SW480 (cell line): ENCODE results near the gene COL26A1.
A peak's percentile ranks its signal among the peaks of the same experiment; 100 is the strongest.
"Not testable (repeated sequence)": the region's sequence is repeated elsewhere in the genome, so short reads cannot be mapped to it uniquely, and the experiment has no call there.

ENCODE experiments used
- DNase-seq: peaks from one replicate; pipeline ENCODE4 v3.0.0-alpha.2; 2016; ENCODE audit warnings: low spot score

The COL26A1 gene

GRCh38 chr7:101402835-101403234, 40.2 kb downstream of the COL26A1 start:
- no peak for DNase-seq

DNA sequence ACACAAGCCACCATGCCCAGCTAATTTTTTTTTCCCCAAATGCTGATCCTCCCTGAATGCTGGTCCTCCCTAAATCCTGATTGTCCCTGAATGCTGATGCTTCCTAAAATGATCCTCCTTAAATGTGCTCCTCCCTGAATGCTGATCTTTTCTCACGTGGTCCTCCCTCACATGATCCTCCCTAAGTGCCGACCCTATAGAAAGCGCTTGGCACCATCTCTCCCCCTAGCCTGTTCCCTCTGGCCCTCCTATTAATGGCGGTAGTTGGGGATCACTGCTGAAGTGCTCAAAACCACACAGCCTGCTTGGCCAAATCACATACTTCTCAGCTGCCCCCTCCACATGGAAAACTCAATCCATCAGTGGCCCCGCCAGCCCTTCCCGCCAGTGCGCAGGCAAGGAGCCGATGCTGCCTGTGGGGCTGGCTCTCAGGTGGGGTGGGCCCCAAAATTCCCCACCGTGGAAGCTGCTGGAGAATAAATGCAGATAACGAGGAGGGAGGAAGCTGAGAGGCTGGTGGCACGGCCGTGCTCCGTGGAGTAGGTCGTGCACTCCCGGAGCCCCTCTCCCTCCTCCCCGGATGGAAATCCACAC, 42.9 kb downstream of the COL26A1 start:
- no peak for DNase-seq

GRCh38 chr7:101410743-101411507, 48.2 kb downstream of the COL26A1 start:
- no peak for DNase-seq

GRCh38 chr7:101411508-101411874, 48.8 kb downstream of the COL26A1 start:
- no peak for DNase-seq

- no peak for DNase-seq
Observed at GRCh38 chr7:101412976-101413375, 50.3 kb downstream of the COL26A1 start.

GRCh38 chr7:101418694-101419093, 56.0 kb downstream of the COL26A1 start:
- no peak for DNase-seq

DNA sequence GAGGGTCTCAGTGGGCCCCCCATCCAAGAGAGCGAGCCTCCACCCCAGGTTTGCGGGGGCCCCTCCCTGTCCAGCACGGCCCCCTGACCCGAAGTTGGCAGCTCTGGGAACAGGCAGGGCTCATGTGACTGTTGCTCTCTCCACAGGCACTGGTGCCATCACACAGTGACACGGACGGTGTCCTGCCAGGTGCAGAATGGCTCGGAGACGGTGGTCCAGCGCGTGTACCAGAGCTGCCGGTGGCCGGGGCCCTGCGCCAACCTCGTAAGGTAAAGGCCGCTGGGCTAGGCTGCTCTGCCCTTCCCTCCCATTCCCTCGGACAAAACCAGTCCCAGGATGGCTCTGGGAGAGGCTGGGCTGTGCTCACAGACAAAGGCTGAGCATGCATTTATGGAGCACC, 57.2 kb downstream of the COL26A1 start:
- no peak for DNase-seq

DNA sequence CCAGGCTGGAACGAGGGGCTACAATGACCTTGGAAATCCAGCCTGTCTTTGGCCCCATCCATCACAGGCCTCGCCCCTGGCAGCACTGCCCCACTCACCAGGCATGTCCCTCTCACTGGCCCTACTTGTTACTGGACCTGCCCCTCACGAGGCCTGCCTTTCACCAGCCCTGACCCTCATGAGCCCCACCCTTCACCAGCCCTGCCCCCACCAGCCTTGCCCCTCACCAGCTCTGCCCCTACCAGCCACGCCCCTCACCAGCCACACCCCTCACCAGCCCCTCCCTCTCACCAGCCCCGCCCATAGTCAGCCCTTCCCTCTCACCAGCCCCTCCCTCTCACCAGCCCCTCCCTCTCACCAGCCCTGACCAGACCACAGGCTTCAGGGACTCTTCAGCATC, 57.8 kb downstream of the COL26A1 start:
- DNase-seq, result no peak

- DNase-seq, result peak; percentile 43
Observed at GRCh38 chr7:101422356-101423195, 59.9 kb downstream of the COL26A1 start.

DNA sequence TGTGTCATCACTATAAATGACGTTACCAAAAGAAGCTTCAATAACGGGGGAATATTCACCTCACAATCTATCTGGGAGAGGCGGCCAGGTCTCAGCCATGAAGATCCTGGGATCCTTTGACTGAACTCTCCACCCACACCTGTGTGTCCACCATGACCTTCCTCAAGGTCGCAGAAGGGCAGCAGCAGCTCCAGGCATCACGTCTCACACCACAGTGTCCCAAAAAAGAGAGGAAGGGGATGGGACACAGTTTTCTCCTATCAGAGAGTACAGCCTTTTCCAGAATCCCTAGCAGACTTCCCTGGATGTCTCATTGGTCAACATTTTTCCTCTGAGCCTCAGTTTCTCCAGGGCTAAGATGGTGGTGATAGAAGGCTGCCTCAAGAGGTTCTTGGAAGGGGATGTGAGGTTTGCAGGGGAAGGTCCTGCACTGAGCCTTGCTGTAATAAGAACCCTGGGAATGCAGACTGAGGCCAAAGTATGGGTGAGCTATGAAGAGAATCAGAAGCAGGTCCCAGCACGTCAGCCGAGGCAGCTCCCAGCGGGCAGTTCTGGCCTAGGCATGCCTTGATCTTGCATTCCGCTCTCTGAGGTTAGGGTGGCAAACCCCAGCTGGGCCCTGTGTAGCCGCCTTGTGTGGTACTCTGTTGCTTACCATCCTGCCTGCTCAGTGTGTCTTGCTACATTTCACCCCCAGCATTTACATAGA, 63.8 kb downstream of the COL26A1 start:
- DNase-seq, result no peak

- DNase-seq, result no peak
Observed at GRCh38 chr7:101428093-101428866, 65.6 kb downstream of the COL26A1 start.

DNA sequence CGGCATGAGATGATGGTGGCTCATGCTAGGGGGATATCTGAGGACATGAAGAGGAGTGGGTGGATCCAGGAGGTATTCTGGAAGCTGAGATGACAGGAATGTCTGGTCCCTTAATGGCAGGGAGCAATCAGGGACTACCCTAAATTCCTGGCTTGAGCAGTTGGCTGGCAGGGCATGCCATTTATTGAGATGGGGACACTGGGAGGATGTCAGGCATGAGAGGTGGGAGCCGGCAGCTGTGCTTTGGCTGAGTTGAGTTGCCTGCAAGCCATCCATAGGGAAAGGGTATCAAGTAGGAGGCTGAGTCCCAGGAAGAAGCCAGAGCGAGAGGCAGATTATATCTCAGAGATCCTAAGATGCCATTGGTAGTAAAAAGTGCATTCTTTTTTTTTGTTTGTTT, 69.6 kb downstream of the COL26A1 start:
- no peak for DNase-seq

DNA sequence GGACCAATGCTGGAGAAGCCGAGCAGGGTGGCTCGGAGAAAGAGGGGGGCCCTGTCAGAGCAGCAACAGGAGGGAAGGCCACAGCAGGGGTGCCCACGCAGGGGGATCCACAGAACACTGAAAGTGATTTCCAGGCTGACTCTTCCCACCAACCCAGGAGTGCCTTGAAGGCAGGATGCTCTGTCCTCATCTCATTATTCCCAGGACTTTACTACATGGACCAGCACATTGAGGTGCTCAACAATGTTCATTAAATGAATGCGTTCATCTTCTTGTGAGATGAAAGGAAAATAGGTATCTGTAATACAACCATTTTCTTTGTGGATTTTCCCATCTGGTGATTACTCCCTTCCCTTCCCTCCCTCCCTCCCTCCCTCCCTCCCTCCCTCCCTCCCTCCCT, 71.0 kb downstream of the COL26A1 start:
- no peak for DNase-seq

- not testable (repeated sequence) for DNase-seq
Observed at GRCh38 chr7:101434155-101434554, 71.5 kb downstream of the COL26A1 start.

- DNase-seq, result no peak
Observed at GRCh38 chr7:101435461-101436220, 73.0 kb downstream of the COL26A1 start.

DNA sequence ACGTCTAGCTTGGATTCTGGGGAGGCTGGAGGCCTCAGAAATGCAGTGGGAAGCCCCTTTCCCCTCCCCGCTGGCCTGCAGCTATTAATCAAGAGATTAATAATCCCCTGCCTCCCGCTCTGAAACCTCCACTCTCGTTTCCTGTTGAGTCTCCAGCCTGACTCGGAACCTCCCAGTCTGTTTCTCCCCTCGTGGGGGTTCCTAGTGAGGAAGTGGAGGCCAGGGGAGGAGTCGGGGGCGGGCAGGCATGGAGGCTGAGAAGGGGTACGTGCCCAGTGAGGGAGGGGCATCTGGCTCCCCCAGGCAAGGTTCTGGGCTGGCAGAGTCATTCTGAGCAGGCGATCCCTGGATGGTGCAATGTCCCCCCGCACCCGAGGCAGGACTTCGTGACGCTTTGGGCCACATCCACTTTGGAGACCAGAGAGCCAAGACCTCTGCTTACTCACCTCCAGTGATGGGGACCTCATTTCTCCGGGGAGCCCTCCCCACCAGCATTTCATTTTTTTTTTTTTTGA, 73.6 kb downstream of the COL26A1 start:
- no peak for DNase-seq

GRCh38 chr7:101436857-101437576, 74.3 kb downstream of the COL26A1 start:
- peak; percentile 62 for DNase-seq

DNA sequence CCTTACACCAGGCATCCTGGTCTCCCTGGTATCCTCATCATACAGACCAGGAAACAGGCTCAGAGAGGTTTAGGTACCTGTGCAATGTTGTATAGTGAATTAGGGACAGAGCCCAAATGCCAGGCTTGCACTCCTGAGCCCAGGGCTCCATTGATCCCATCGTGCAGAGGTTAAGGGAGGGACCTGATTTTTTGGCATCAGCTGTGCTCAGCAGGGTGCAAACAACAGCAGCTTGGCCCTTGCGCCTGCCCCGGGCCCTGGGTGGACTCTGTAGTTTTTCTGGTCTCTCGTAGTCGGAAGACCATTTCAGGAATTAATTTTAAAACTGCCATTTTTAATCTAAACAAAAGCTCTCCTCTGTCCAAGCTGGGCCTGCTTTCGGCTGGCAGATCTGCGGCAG, 79.2 kb downstream of the COL26A1 start:
- no peak for DNase-seq

DNA sequence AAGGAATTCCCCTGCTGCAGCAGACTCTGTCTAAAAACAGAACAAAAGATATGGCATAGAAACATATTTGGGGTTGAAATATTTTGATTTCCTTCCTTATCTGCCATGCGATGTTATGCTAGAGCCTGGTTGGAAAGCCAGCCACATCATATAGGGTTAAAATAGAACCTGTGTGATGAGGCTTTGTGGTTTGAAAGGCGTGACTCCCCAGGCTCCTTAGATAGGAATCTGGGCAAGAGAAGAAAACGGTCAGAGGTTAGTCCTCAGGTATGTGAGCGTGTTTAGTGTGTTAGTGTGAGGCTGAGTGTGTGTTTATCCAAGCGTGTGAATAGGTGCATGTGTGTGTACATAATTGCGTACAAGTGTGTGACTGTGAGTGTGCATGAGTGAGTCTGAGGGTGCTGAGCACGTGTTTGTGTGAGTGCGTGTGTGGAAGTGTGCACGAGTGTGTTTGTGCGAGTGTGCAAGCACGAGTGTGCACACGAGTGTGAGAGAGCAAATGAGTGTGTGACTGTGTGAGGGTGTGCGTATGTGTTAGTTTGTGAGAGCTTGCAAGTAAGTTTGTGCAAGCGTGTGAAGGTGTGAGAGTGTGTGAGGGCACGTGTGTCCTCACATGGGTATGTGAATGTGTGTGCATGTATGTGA, 79.9 kb downstream of the COL26A1 start:
- DNase-seq, result peak; percentile 70
